Measurements from ENCODE around the gene MAP2K5. TPM values are rescaled to one million over a fixed set of nuclear protein-coding genes. Genes with fewer than 3 reads are reported as not detected.

MAP2K5 gene
- total RNA-seq, 1 donor from 2014 or later: 17.8 TPM

GRCh38 chr15:67758619-67759300, 216.3 kb downstream of the MAP2K5 start:
- no peak for DNase-seq (ENCODE audit: low spot score)

- no peak for DNase-seq (ENCODE audit: low spot score)
These were observed 218.4 kb downstream of the MAP2K5 start for GRCh38 chr15:67760901-67761300.

GRCh38 chr15:67761343-67761742, 218.8 kb downstream of the MAP2K5 start:
- DNase-seq (ENCODE audit: low spot score): no peak

- no peak for DNase-seq (ENCODE audit: low spot score)
These were observed 220.3 kb downstream of the MAP2K5 start for GRCh38 chr15:67762610-67763368.

- DNase-seq (ENCODE audit: low spot score): no peak
These were observed 223.2 kb downstream of the MAP2K5 start for GRCh38 chr15:67765701-67766100.

GRCh38 chr15:67766968-67767367, 224.5 kb downstream of the MAP2K5 start:
- no peak for DNase-seq (ENCODE audit: low spot score)

- DNase-seq (ENCODE audit: low spot score): no peak
These were observed 225.9 kb downstream of the MAP2K5 start for GRCh38 chr15:67768313-67768977.

GRCh38 chr15:67769497-67770357, 227.2 kb downstream of the MAP2K5 start:
- DNase-seq (ENCODE audit: low spot score): no peak

GRCh38 chr15:67770358-67770628, 227.8 kb downstream of the MAP2K5 start:
- no peak for DNase-seq (ENCODE audit: low spot score)

- no peak for DNase-seq (ENCODE audit: low spot score)
These were observed 228.8 kb downstream of the MAP2K5 start for GRCh38 chr15:67771189-67771800.

GRCh38 chr15:67774626-67775025, 232.1 kb downstream of the MAP2K5 start:
- no peak for DNase-seq (ENCODE audit: low spot score)

- no peak for DNase-seq (ENCODE audit: low spot score)
These were observed 232.7 kb downstream of the MAP2K5 start for GRCh38 chr15:67775250-67775649.

- no peak for DNase-seq (ENCODE audit: low spot score)
These were observed 233.5 kb downstream of the MAP2K5 start for GRCh38 chr15:67775998-67776397.

- DNase-seq (ENCODE audit: low spot score): no peak
These were observed 234.1 kb downstream of the MAP2K5 start for GRCh38 chr15:67776600-67776999.

GRCh38 chr15:67777071-67777470, 234.6 kb downstream of the MAP2K5 start:
- DNase-seq (ENCODE audit: low spot score): no peak

GRCh38 chr15:67777773-67778172, 235.3 kb downstream of the MAP2K5 start:
- no peak for DNase-seq (ENCODE audit: low spot score)

- no peak for DNase-seq (ENCODE audit: low spot score)
These were observed 236.6 kb downstream of the MAP2K5 start for GRCh38 chr15:67778968-67779548.

GRCh38 chr15:67779549-67780111, 237.1 kb downstream of the MAP2K5 start:
- no peak for DNase-seq (ENCODE audit: low spot score)

- DNase-seq (ENCODE audit: low spot score): no peak
These were observed 238.6 kb downstream of the MAP2K5 start for GRCh38 chr15:67781061-67781460.

- no peak for DNase-seq (ENCODE audit: low spot score)
These were observed 239.6 kb downstream of the MAP2K5 start for GRCh38 chr15:67781907-67782690.
